CD14-positive monocyte (primary cell): ENCODE measurements around the gene TBL3. TPM values are rescaled to one million over a fixed set of nuclear protein-coding genes. Genes with fewer than 3 reads are reported as not detected.

Experiments used
- DNase-seq, 3 donors: peaks; one replicate each; pipeline ENCODE4 v3.0.0-alpha.2; 2011 to 2022
- H2AFZ ChIP-seq: 2 replicates; pipeline ENCODE4 v1.6.0; 2012; ENCODE audit warnings: mild to moderate bottlenecking, low read depth, low read length, inconsistent platforms; ENCODE audit not compliant: insufficient read depth, poor library complexity, severe bottlenecking
- H3K27ac ChIP-seq, 2 donors: 1 replicate in 1 of 2; 2 replicates in 1 of 2; pipeline ENCODE4 v1.5.1; 2012 to 2013; ENCODE audit warnings: low read length in 2 of 2, control low read depth in 1 of 2, inconsistent platforms in 1 of 2, low read depth in 1 of 2, mild to moderate bottlenecking in 1 of 2
- H3K27me3 ChIP-seq, 2 donors: one replicate each; pipeline versions ENCODE4 v1.6.0 to v1.6.1; 2011 to 2013; ENCODE audit warnings: low read length in 2 of 2; ENCODE audit not compliant: control insufficient read depth in 2 of 2, insufficient read depth in 2 of 2
- H3K36me3 ChIP-seq, 2 donors: replicated peaks in 1 of 2; 1 replicate in 1 of 2; 2 replicates in 1 of 2; pipeline versions ENCODE4 v1.5.1 to v1.6.1; 2012 to 2013; ENCODE audit warnings: low read length in 2 of 2, control low read depth in 1 of 2, inconsistent platforms in 1 of 2, mild to moderate bottlenecking in 1 of 2; ENCODE audit not compliant: insufficient read depth in 2 of 2, control insufficient read depth in 1 of 2
- H3K4me1 ChIP-seq, 2 donors: 1 replicate in 1 of 2; 2 replicates in 1 of 2; pipeline versions ENCODE4 v1.5.1 to v1.6.1; 2012 to 2013; ENCODE audit warnings: low read length in 2 of 2, control low read depth in 1 of 2, inconsistent platforms in 1 of 2, mild to moderate bottlenecking in 1 of 2, moderate library complexity in 1 of 2; ENCODE audit not compliant: insufficient read depth in 2 of 2, control insufficient read depth in 1 of 2
- H3K4me2 ChIP-seq: replicated peaks from 2 replicates; pipeline ENCODE3; 2012; ENCODE audit warnings: low read length, moderate library complexity, mild to moderate bottlenecking; ENCODE audit not compliant: poor library complexity, severe bottlenecking; ENCODE audit errors: extremely low read depth
- H3K4me3 ChIP-seq, 3 experiments: fragments of 200-600 bp in 1 of 3; sonication (generic) in 1 of 3; replicated peaks in 1 of 3; 1 replicate in 2 of 3; 2 replicates in 1 of 3; pipeline ENCODE4 v1.5.1; 2011 to 2013; ENCODE audit warnings: low read length in 3 of 3, mild to moderate bottlenecking in 3 of 3, control low read depth in 2 of 3, low read depth in 2 of 3, inconsistent platforms in 1 of 3, moderate library complexity in 1 of 3
- H3K79me2 ChIP-seq: 2 replicates; pipeline ENCODE4 v1.6.0; 2012; ENCODE audit warnings: mild to moderate bottlenecking, control low read depth, inconsistent platforms, low read length, moderate library complexity; ENCODE audit not compliant: insufficient read depth
- H3K9ac ChIP-seq: 2 replicates; pipeline ENCODE4 v1.6.0; 2017; ENCODE audit warnings: low read length, mild to moderate bottlenecking; ENCODE audit not compliant: insufficient read depth, poor library complexity, severe bottlenecking
- H3K9me3 ChIP-seq, 2 donors: replicated peaks in 1 of 2; 1 replicate in 1 of 2; 2 replicates in 1 of 2; pipeline versions ENCODE4 v1.5.1 to v1.6.1; 2012 to 2013; ENCODE audit warnings: low read length in 2 of 2, control low read depth in 1 of 2; ENCODE audit not compliant: control insufficient read depth in 1 of 2, insufficient read depth in 1 of 2
- H4K20me1 ChIP-seq: 2 replicates; pipeline ENCODE4 v1.6.0; 2012; ENCODE audit warnings: mild to moderate bottlenecking, low read length, control low read depth, moderate library complexity; ENCODE audit not compliant: insufficient read depth
- H3K27ac Mint-ChIP-seq, 7 donors: one replicate each; pipeline ENCODE4 v1.8.0; 2020; ENCODE audit warnings: mild to moderate bottlenecking in 7 of 7, mixed read lengths in 7 of 7, moderate library complexity in 6 of 7, inconsistent platforms in 2 of 7
- H3K27me3 Mint-ChIP-seq, 3 donors: one replicate each; pipeline ENCODE4 v1.8.0; 2021 to 2022; ENCODE audit warnings: low read depth in 3 of 3, mild to moderate bottlenecking in 3 of 3, mixed read lengths in 3 of 3, moderate library complexity in 3 of 3, inconsistent platforms in 1 of 3
- H3K36me3 Mint-ChIP-seq, 2 donors: one replicate each; pipeline ENCODE4 v1.8.0; 2020; ENCODE audit warnings: mixed read lengths in 2 of 2, inconsistent platforms in 1 of 2, mild to moderate bottlenecking in 1 of 2
- H3K4me1 Mint-ChIP-seq: one replicate; pipeline ENCODE4 v1.8.0; 2020; ENCODE audit warnings: mild to moderate bottlenecking, mixed read lengths
- H3K4me3 Mint-ChIP-seq, 2 donors: one replicate each; pipeline ENCODE4 v1.8.0; 2020; ENCODE audit warnings: mild to moderate bottlenecking in 2 of 2, mixed read lengths in 2 of 2, moderate library complexity in 1 of 2
- H3K9me3 Mint-ChIP-seq, 7 donors: one replicate each; pipeline ENCODE4 v1.8.0; 2020 to 2022; ENCODE audit warnings: mixed read lengths in 7 of 7, mild to moderate bottlenecking in 6 of 7, moderate library complexity in 6 of 7, inconsistent platforms in 2 of 7
- WGBS: methylation state at CpG from one replicate; pipeline ENCODE4 v1.1.5; 2013; ENCODE audit warnings: missing lambda C conversion rate; ENCODE audit not compliant: insufficient coverage; 5-methylcytosine and 5-hydroxymethylcytosine counted together
- intact Hi-C, 2 donors: fragments of 100-400 bp; cut with micrococcal nuclease; formaldehyde crosslinking; loops; one replicate each; pipeline versions ENCODE4 v1.15.0 to v1.15.1; 2023
- polyA plus RNA-seq, 3 donors: library from polyadenylated mRNA; depleted of rRNA in 1 of 3; unstranded in 2 of 3; stranded (reverse) in 1 of 3; fragments of 300-500 nt in 2 of 3; fragments of >200 nt in 1 of 3; fragmentation: Illumina TruSeq in 2 of 3; gene quantifications; 1 replicate in 2 of 3; 2 replicates in 1 of 3; pipeline ENCODE4 v1.2.3, GENCODE V29; 2012 to 2021
- TF ChIP-seq, protein P1 (sequence below): fragments of 200-600 bp; IDR thresholded peaks from one replicate; pipeline ENCODE4 v1.8.0; 2022; ENCODE audit warnings: antibody characterized with exemption, mild to moderate bottlenecking

TBL3 gene
- polyA plus RNA-seq, 3 donors = 33.9 to 37.8 (median 36.0) TPM

DNA sequence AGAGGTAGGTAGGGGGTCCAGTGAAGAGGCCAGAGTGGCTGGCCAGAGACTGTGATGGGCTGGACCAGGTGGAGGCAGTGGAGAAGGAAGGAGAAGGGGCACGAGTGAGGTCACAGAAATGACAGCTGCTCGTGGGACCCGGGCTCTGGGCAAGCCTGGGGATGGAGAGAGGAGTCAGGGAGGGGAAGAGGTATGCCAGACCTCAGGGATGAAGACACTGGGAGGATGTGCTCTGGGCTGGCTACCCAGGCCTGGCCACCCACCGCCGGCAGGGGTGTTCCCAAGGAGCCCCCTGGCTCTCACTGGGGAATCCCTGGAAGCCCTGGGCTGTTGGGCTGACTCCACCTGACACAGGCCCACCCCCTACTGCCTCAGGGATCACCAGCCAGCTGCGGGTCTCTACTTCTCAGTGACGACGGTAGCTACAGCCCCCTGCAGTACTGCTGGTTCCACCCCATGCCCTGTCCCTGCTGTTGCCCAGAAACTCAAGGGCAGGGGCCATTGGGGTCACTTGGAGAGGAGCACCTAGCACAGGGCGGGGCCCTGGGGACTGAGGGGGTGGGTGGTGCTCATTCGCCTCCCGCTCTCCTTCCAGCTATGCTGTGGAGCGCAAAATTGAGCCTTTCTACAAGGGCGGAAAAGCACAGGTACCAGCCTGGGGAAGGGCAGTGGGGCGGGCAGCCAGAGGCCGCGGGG, 1.8 kb downstream of the TBL3 start:
- H2AFZ ChIP-seq = no peak overlapping the region
- no peak overlapping the region for H3K27ac ChIP-seq
- peak overlapping the region; percentile 95 for H3K4me2 ChIP-seq
- H3K4me3 ChIP-seq = no peak overlapping the region
- H3K27me3 Mint-ChIP-seq = peaks cover 3 to 11% (median 5%) of the 10 kb centered on the region in 3 donors
- H3K9me3 Mint-ChIP-seq = peaks cover 0 to 5% (median 0%) of the 10 kb centered on the region in 7 donors
- H4K20me1 ChIP-seq = peaks cover under 1% of the 10 kb centered on the region
- H3K27ac Mint-ChIP-seq = peak overlapping the region in 1 of 7 donors; percentile 35
- no peaks in the 10 kb centered on the region for H3K9me3 ChIP-seq
- peaks cover 21% of the 10 kb centered on the region for H3K4me1 Mint-ChIP-seq
- peaks cover 44 to 46% of the 10 kb centered on the region in 2 donors for H3K36me3 ChIP-seq
- H3K36me3 Mint-ChIP-seq = peaks cover 40 to 46% of the 10 kb centered on the region in 2 donors
- H3K9ac ChIP-seq = no peak overlapping the region
- TF ChIP-seq, protein P1, sequence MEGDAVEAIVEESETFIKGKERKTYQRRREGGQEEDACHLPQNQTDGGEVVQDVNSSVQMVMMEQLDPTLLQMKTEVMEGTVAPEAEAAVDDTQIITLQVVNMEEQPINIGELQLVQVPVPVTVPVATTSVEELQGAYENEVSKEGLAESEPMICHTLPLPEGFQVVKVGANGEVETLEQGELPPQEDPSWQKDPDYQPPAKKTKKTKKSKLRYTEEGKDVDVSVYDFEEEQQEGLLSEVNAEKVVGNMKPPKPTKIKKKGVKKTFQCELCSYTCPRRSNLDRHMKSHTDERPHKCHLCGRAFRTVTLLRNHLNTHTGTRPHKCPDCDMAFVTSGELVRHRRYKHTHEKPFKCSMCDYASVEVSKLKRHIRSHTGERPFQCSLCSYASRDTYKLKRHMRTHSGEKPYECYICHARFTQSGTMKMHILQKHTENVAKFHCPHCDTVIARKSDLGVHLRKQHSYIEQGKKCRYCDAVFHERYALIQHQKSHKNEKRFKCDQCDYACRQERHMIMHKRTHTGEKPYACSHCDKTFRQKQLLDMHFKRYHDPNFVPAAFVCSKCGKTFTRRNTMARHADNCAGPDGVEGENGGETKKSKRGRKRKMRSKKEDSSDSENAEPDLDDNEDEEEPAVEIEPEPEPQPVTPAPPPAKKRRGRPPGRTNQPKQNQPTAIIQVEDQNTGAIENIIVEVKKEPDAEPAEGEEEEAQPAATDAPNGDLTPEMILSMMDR = no peak
- 100% methylated on average over 10 of the region's 16 CpGs for WGBS
- H3K4me3 Mint-ChIP-seq = no peak overlapping the region
- no peak for DNase-seq
- peaks cover 18 to 20% of the 10 kb centered on the region in 2 donors for H3K4me1 ChIP-seq
- peaks cover 11% of the 10 kb centered on the region for H3K79me2 ChIP-seq
- intact Hi-C loops = no loop called here
- peaks cover 0 to 4% of the 10 kb centered on the region in 2 donors for H3K27me3 ChIP-seq

DNA sequence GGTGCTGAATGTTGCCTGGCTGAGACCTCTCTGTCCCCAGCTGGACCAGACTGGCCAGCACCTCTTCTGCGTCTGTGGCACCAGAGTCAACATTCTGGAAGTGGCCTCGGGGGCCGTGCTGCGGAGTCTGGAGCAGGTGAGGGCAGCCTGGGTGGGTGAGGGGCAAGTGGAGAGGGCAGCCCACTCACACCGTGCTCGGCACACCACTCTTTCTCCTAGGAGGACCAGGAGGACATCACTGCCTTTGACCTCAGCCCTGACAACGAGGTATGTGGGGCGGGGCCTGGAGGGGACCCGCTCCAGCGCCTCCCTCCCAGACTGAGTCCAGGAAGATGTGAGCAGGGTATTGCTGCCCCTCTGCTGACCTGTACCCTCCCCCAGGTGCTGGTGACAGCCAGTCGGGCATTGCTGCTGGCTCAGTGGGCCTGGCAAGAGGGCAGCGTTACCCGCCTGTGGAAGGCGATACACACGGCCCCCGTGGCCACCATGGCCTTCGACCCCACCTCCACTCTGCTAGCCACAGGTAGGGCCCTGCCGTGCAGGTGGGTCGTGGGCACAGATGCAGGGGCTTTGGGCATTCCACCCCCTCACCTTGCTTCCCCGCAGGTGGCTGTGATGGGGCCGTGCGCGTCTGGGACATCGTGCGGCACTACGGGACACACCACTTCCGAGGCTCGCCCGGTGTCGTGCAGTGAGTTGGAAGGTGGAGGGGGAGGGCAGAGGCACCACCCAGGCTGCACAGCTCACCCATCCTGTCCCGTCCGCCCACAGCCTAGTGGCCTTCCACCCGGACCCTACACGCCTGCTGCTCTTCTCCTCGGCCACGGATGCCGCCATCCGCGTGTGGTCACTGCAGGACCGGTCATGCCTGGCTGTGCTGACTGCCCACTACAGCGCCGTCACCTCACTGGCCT, 2.6 kb downstream of the TBL3 start:
- Histone ChIP-seq H3K79me2 (peaks cover 11% of the 10 kb centered on the region), H3K27ac (no peak overlapping the region), H2AFZ (no peak overlapping the region), H3K27me3 (peaks cover 1 to 9% of the 10 kb centered on the region in 2 donors), H3K9me3 (no peaks in the 10 kb centered on the region), H3K4me2 (no peak overlapping the region), H4K20me1 (peaks cover 4% of the 10 kb centered on the region), H3K9ac (no peak overlapping the region), H3K4me1 (peaks cover 18 to 20% of the 10 kb centered on the region in 2 donors), H3K36me3 (peaks cover 45 to 47% of the 10 kb centered on the region in 2 donors), H3K4me3 (no peak overlapping the region)
- DNase-seq = no peak
- Mint-ChIP-seq H3K9me3 (peaks cover 0 to 3% (median 0%) of the 10 kb centered on the region in 7 donors), H3K4me1 (peaks cover 21% of the 10 kb centered on the region), H3K36me3 (peaks cover 41 to 48% of the 10 kb centered on the region in 2 donors), H3K27me3 (peaks cover 6 to 19% (median 9%) of the 10 kb centered on the region in 3 donors), H3K4me3 (no peak overlapping the region), H3K27ac (no peak overlapping the region)
- 98% methylated on average over 23 of the region's 42 CpGs for WGBS
- intact Hi-C loops = no loop called here
- TF ChIP-seq, protein P1 = no peak
